Osteoblast (primary cell): ENCODE measurements around the gene DNPEP. TPM values are rescaled to one million over a fixed set of nuclear protein-coding genes. Genes with fewer than 3 reads are reported as not detected.
A peak's percentile ranks its signal among the peaks of the same experiment; 100 is the strongest.

Source experiments
- DNase-seq: peaks from one replicate; pipeline ENCODE4 v3.0.0; 2011; ENCODE audit warnings: low spot score, mixed read lengths; ENCODE audit not compliant: insufficient read length; ENCODE audit errors: missing footprints
- H2AFZ ChIP-seq: 2 replicates; pipeline ENCODE4 v1.6.0; 2011; ENCODE audit warnings: mild to moderate bottlenecking, low read length
- H3K27ac ChIP-seq: 2 replicates; pipeline ENCODE4 v1.5.1; 2011; ENCODE audit warnings: mild to moderate bottlenecking, low read depth, low read length, moderate library complexity
- H3K27me3 ChIP-seq: 2 replicates; pipeline ENCODE4 v1.6.0; 2012; ENCODE audit warnings: mild to moderate bottlenecking, control low read depth, inconsistent platforms, low read length, moderate library complexity; ENCODE audit not compliant: insufficient read depth
- H3K36me3 ChIP-seq: 2 replicates; pipeline ENCODE4 v1.5.1; 2011; ENCODE audit warnings: mild to moderate bottlenecking, low read length, control low read depth, moderate library complexity; ENCODE audit not compliant: insufficient read depth
- H3K4me1 ChIP-seq: 2 replicates; pipeline ENCODE4 v1.5.1; 2011; ENCODE audit warnings: mild to moderate bottlenecking, low read length, control low read depth, moderate library complexity; ENCODE audit not compliant: insufficient read depth
- H3K4me2 ChIP-seq: 2 replicates; pipeline ENCODE4 v1.6.0; 2011; ENCODE audit warnings: mild to moderate bottlenecking, low read length; ENCODE audit not compliant: insufficient read depth
- H3K4me3 ChIP-seq: fragments of 200-600 bp; sonication (generic); 3 replicates; pipeline ENCODE4 v1.5.1; 2012; ENCODE audit warnings: mild to moderate bottlenecking, low read length, inconsistent platforms; ENCODE audit not compliant: insufficient read depth
- H3K79me2 ChIP-seq: 2 replicates; pipeline ENCODE4 v1.6.0; 2012; ENCODE audit warnings: mild to moderate bottlenecking, low read length, control low read depth, inconsistent platforms; ENCODE audit not compliant: insufficient read depth
- H3K9me3 ChIP-seq: 2 replicates; pipeline ENCODE4 v1.5.1; 2011; ENCODE audit warnings: low read depth, low read length, control low read depth
- H4K20me1 ChIP-seq: 2 replicates; pipeline ENCODE4 v1.6.0; 2012; ENCODE audit warnings: mild to moderate bottlenecking, low read length, control low read depth; ENCODE audit not compliant: insufficient read depth
- total RNA-seq: library from RNA; depleted of rRNA; stranded (reverse); fragments of >200 nt; gene quantifications from 2 replicates; pipeline ENCODE4 v1.2.3, GENCODE V29; 2012
- TF ChIP-seq, protein P1 (sequence below): IDR thresholded peaks from 2 replicates; pipeline ENCODE4 v1.5.1; 2011; ENCODE audit warnings: mild to moderate bottlenecking, low read depth, low read length, moderate library complexity; ENCODE audit errors: extremely low read depth

Gene DNPEP
- total RNA-seq, 1 donor: 67.3 TPM

DNA sequence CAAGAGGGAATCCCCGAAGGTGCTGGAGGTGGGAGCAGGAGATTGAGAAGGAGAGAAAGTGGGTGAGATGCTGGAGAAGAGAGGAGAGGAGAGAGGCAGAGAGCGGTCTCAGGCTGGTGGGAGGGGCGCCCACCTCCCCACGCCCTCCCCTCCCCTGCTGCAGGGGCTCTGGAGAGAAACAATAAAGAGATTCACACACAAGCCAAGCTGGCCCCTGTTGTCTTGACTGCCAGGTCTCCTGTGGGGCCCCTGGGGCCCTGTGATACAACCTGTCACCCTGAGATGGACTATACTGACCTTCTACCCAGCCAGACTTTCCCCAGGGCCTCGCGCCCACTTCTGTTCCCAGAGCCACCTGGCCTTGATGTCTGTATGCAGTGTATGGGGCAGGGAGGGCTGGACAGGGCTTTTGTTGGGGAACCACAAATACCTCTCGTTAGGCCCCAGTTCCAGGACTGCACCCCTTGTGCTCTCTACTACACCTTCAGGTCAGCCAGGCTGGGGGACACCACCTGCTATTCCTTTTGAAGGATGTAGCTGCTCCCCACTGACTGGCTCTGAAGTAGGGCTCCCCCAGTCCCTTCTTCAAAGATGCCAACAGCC lies 38.9 kb upstream of the DNPEP start:
- Histone ChIP-seq H3K36me3 (no peaks in the 10 kb centered on the region), H3K4me1 (peaks cover 15% of the 10 kb centered on the region), H3K4me3 (no peak overlapping the region), H3K9me3 (no peaks in the 10 kb centered on the region), H3K27ac (no peak overlapping the region), H3K79me2 (no peaks in the 10 kb centered on the region), H4K20me1 (no peaks in the 10 kb centered on the region), H3K4me2 (no peak overlapping the region), H3K27me3 (no peaks in the 10 kb centered on the region), H2AFZ (no peak overlapping the region)
- DNase-seq: no peak
- TF ChIP-seq, protein P1, sequence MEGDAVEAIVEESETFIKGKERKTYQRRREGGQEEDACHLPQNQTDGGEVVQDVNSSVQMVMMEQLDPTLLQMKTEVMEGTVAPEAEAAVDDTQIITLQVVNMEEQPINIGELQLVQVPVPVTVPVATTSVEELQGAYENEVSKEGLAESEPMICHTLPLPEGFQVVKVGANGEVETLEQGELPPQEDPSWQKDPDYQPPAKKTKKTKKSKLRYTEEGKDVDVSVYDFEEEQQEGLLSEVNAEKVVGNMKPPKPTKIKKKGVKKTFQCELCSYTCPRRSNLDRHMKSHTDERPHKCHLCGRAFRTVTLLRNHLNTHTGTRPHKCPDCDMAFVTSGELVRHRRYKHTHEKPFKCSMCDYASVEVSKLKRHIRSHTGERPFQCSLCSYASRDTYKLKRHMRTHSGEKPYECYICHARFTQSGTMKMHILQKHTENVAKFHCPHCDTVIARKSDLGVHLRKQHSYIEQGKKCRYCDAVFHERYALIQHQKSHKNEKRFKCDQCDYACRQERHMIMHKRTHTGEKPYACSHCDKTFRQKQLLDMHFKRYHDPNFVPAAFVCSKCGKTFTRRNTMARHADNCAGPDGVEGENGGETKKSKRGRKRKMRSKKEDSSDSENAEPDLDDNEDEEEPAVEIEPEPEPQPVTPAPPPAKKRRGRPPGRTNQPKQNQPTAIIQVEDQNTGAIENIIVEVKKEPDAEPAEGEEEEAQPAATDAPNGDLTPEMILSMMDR: no peak

DNA sequence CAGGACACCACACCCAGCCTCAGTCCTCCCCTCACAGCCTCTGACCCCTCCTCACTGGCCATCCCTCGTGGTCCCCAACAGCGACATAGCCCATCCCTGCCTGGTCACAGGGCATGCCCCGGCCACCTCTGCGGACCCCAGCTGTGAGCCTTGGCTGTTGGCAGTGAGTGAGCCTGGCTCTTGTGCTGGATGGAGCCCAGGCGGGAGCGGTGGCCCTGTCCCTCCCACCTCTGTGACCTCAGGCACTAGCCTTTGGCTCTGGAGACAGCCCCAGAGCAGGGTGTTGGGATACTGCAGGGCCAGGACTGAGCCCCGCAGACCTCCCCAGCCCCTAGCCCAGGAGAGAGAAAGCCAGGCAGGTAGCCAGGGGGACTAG lies 38.3 kb upstream of the DNPEP start:
- Histone ChIP-seq H3K27ac (no peak overlapping the region), H3K79me2 (no peaks in the 10 kb centered on the region), H3K4me2 (no peak overlapping the region), H3K4me3 (no peak overlapping the region), H3K27me3 (no peaks in the 10 kb centered on the region), H2AFZ (no peak overlapping the region), H3K9me3 (no peaks in the 10 kb centered on the region), H3K36me3 (no peaks in the 10 kb centered on the region), H4K20me1 (no peaks in the 10 kb centered on the region), H3K4me1 (peaks cover 15% of the 10 kb centered on the region)
- DNase-seq: peak; percentile 38
- TF ChIP-seq, protein P1: no peak

DNA sequence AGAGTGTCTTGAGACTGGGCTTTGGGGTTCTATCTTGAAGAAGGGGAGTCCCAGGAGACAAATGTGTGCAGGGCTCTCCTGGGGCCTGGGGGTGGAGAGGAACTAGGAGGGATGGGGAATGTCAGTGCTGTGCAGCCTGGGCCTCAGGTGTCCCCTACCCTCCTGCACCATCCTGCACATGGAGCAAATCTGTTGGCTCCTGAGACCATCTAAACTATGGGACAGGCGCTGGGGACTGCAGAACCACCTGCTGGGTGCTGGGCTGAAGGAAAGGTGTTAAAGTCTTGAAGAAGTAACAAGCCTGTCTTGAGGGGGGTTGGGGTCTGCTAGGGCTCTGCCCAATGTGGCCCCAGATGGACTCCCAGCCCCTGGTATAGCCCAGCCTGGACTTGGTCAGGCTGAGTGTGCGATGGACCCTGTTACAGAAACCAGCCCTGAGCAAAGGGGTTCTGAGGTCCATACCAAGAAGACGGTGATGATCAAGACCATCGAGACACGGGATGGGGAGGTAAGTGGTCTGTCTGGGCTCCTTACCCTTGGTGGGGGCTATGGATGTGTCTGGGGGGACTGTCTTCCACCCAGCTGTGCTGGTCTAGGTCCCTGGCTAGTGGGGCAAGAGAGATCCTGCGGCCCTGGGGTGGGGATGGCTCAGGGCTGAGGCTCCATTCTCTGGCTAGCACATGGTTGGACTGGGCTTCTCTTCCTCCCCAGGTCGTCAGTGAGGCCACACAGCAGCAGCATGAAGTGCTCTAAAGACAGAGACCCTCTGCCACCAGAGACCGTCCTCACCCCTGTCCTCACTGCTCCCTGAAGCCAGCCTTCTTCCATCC lies 37.7 kb upstream of the DNPEP start:
- H3K9me3 ChIP-seq: no peaks in the 10 kb centered on the region
- peaks cover 15% of the 10 kb centered on the region for H3K4me1 ChIP-seq
- no peak overlapping the region for H3K4me3 ChIP-seq
- TF ChIP-seq, protein P1: no peak
- H2AFZ ChIP-seq: no peak overlapping the region
- H3K4me2 ChIP-seq: no peak overlapping the region
- H3K27me3 ChIP-seq: no peaks in the 10 kb centered on the region
- peak overlapping the region; percentile 62 for H3K27ac ChIP-seq
- no peaks in the 10 kb centered on the region for H3K36me3 ChIP-seq
- DNase-seq: peak; percentile 53
- no peaks in the 10 kb centered on the region for H4K20me1 ChIP-seq
- H3K79me2 ChIP-seq: no peaks in the 10 kb centered on the region

DNA sequence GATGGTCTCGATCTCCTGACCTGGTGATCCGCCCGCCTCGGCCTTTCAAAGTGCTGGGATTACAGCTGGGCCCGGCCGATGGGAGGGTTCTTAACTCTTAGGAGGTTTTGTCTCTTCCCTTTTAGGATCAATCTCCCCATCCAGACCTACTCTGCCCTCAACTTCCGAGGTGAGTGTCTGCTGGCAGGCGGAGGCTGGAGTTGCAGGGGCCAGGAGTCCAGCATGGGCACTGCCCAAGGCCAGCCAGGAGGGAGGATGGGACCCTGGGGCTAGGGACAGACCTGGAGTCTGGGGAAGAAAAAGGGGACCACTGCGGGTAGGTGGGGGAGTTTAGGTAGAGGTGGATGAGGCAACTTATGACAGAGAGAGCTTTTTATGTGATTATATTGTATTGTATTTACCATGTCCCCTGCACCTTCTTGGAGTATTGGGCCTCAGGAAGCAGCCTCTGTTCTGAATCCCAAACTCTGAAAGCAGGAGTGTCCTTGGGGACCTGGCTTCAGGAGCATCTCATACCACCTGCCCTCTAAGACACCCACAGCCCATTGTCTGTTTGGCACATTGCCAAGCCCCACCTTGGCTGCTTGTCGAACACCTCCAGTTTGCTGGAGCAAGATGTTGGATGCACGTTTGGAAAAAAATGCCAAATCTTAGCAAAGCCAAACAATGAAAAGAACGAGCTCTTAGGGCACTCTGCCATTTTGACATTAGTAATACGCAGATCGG lies 36.1 kb upstream of the DNPEP start:
- Histone ChIP-seq H3K36me3 (no peaks in the 10 kb centered on the region), H3K4me3 (no peak overlapping the region), H3K4me2 (peak overlapping the region; percentile 67), H3K4me1 (peaks cover 15% of the 10 kb centered on the region), H3K27me3 (peaks cover 1% of the 10 kb centered on the region), H3K9me3 (no peaks in the 10 kb centered on the region), H4K20me1 (no peaks in the 10 kb centered on the region), H3K27ac (peak overlapping the region; percentile 62), H2AFZ (peak overlapping the region; percentile 2), H3K79me2 (no peaks in the 10 kb centered on the region)
- TF ChIP-seq, protein P1: no peak
- DNase-seq: peak; percentile 58
